ENCODE data around the gene NEMP1.
A peak's percentile ranks its signal among the peaks of the same experiment; 100 is the strongest.
"Not testable (repeated sequence)": the region's sequence is repeated elsewhere in the genome, so short reads cannot be mapped to it uniquely, and the experiment has no call there.

The NEMP1 gene

GRCh38 chr12:57080855-57081254 lies 2.3 kb upstream of the NEMP1 start:
- no peak for TF ChIP-seq CTCF (IDR thresholded peaks at IDR 0.05)
- Histone ChIP-seq H3K79me2 (no peaks in the 10 kb centered on the region), H3K36me3 (ENCODE audit: control insufficient read depth, insufficient read depth, low read length) (no peaks in the 10 kb centered on the region), H3K4me2 (ENCODE audit: low read length) (no peak overlapping the region), H3K4me1 (peaks cover 10% of the 10 kb centered on the region), H3K27me3 (ENCODE audit: control insufficient read depth, insufficient read depth, low read length) (no peaks in the 10 kb centered on the region), H3K27ac (no peak overlapping the region), H3K9me3 (ENCODE audit: control insufficient read depth, low read length) (no peaks in the 10 kb centered on the region), H3K9ac (no peak overlapping the region), H3K4me3 (ENCODE audit: low read depth, low read length) (no peak overlapping the region), H2AFZ (no peak overlapping the region)

GRCh38 chr12:57079821-57080220 lies 1.2 kb upstream of the NEMP1 start:
- H2AFZ ChIP-seq = peak overlapping the region; percentile 84
- H3K27ac ChIP-seq = peak overlapping the region; percentile 90
- no peak for TF ChIP-seq CTCF (IDR thresholded peaks at IDR 0.05)
- no peak overlapping the region for H3K9ac ChIP-seq
- no peaks in the 10 kb centered on the region for H3K36me3 ChIP-seq (ENCODE audit: control insufficient read depth, insufficient read depth, low read length)
- no peaks in the 10 kb centered on the region for H3K27me3 ChIP-seq (ENCODE audit: control insufficient read depth, insufficient read depth, low read length)
- no peaks in the 10 kb centered on the region for H3K9me3 ChIP-seq (ENCODE audit: control insufficient read depth, low read length)
- peaks cover 5% of the 10 kb centered on the region for H3K4me1 ChIP-seq
- H3K4me2 ChIP-seq (ENCODE audit: low read length) = no peak overlapping the region
- no peaks in the 10 kb centered on the region for H3K79me2 ChIP-seq
- H3K4me3 ChIP-seq (ENCODE audit: low read depth, low read length) = no peak overlapping the region

- peak overlapping the region; percentile 65 for H2AFZ ChIP-seq
- H3K36me3 ChIP-seq (ENCODE audit: control insufficient read depth, insufficient read depth, low read length); H3K9me3 ChIP-seq (ENCODE audit: control insufficient read depth, low read length); H3K4me2 ChIP-seq (ENCODE audit: low read length); H3K79me2 ChIP-seq; H3K9ac ChIP-seq; H3K27me3 ChIP-seq (ENCODE audit: control insufficient read depth, insufficient read depth, low read length); H3K4me3 ChIP-seq (ENCODE audit: low read depth, low read length); H3K4me1 ChIP-seq: not testable (repeated sequence)
- peak overlapping the region; percentile 9 for H3K27ac ChIP-seq
These were observed 4.8 kb downstream of the NEMP1 start for GRCh38 chr12:57073566-57074450.

- Histone ChIP-seq H3K4me2 (ENCODE audit: low read length) (no peak overlapping the region), H3K9me3 (ENCODE audit: control insufficient read depth, low read length) (no peaks in the 10 kb centered on the region), H3K79me2 (no peaks in the 10 kb centered on the region), H3K4me3 (ENCODE audit: low read depth, low read length) (no peak overlapping the region), H3K27me3 (ENCODE audit: control insufficient read depth, insufficient read depth, low read length) (no peaks in the 10 kb centered on the region), H2AFZ (peak overlapping the region; percentile 65), H3K27ac (no peak overlapping the region), H3K36me3 (ENCODE audit: control insufficient read depth, insufficient read depth, low read length) (no peaks in the 10 kb centered on the region), H3K4me1 (peaks cover 7% of the 10 kb centered on the region), H3K9ac (no peak overlapping the region)
- no peak for TF ChIP-seq CTCF (IDR thresholded peaks at IDR 0.05)
These were observed 5.9 kb downstream of the NEMP1 start for GRCh38 chr12:57072661-57073060.

- H3K4me2 ChIP-seq (ENCODE audit: low read length) = no peak overlapping the region
- no peak overlapping the region for H3K4me3 ChIP-seq (ENCODE audit: low read depth, low read length)
- H2AFZ ChIP-seq = peak overlapping the region; percentile 69
- TF ChIP-seq CTCF (IDR thresholded peaks at IDR 0.05) = peak; percentile 92
- H3K79me2 ChIP-seq = no peaks in the 10 kb centered on the region
- peaks cover 7% of the 10 kb centered on the region for H3K4me1 ChIP-seq
- H3K9ac ChIP-seq = no peak overlapping the region
- no peaks in the 10 kb centered on the region for H3K36me3 ChIP-seq (ENCODE audit: control insufficient read depth, insufficient read depth, low read length)
- H3K9me3 ChIP-seq (ENCODE audit: control insufficient read depth, low read length) = no peaks in the 10 kb centered on the region
- no peaks in the 10 kb centered on the region for H3K27me3 ChIP-seq (ENCODE audit: control insufficient read depth, insufficient read depth, low read length)
- H3K27ac ChIP-seq = peak overlapping the region; percentile 8
These were observed 9.1 kb downstream of the NEMP1 start for GRCh38 chr12:57069523-57069922.

Measured in parathyroid adenoma (tissue), 2 donors.